Measurements from ENCODE around the gene ATP4A.

DNA sequence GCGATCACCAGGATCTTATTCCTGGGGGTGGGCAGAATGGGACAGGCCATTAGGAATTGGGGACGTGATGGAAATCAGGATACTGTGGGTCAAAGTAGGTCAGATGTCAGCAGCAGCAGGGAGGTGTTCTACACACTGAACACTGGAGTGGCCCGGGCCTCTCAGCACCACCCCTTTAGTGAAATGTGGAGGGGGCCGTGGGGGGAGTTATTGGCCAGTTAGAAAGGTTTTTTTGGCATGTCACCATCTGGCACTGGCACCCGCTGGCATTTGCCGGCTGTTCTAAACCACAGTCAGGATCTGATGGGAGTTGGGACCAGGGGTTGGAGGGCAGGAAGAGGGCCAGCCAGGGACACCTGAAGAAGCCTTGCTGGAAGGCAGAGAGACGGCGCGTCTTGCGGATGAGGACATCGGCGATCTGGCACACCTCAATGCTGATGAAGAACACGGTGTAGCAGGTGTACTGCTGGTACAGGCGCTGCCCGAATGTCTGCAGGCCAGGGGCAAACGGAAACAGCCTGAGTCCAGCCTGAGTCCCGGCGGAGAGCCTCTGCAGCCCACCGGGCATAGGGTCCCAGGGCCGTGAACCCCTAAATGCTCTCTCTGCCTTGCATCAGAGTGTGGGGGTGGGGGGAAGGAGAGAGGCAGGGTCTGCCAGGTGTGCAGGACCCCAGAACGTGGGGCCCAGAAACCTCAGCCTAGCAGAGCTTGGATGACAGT is 12.2 kb downstream of the ATP4A start:
- TF ChIP-seq, protein P1, sequence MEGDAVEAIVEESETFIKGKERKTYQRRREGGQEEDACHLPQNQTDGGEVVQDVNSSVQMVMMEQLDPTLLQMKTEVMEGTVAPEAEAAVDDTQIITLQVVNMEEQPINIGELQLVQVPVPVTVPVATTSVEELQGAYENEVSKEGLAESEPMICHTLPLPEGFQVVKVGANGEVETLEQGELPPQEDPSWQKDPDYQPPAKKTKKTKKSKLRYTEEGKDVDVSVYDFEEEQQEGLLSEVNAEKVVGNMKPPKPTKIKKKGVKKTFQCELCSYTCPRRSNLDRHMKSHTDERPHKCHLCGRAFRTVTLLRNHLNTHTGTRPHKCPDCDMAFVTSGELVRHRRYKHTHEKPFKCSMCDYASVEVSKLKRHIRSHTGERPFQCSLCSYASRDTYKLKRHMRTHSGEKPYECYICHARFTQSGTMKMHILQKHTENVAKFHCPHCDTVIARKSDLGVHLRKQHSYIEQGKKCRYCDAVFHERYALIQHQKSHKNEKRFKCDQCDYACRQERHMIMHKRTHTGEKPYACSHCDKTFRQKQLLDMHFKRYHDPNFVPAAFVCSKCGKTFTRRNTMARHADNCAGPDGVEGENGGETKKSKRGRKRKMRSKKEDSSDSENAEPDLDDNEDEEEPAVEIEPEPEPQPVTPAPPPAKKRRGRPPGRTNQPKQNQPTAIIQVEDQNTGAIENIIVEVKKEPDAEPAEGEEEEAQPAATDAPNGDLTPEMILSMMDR (IDR thresholded peaks at IDR 0.05; ENCODE audit: borderline replicate concordance, extremely low read depth, low read length, poor library complexity, severe bottlenecking): no peak
- TF ChIP-seq EZH2 (IDR thresholded peaks at IDR 0.05; ENCODE audit: borderline replicate concordance, low read depth, low read length, severe bottlenecking): no peak
